ENCODE results near the gene CUTC. TPM values are rescaled to one million over a fixed set of nuclear protein-coding genes. Genes with fewer than 3 reads are reported as not detected.
"Not testable (repeated sequence)": the region's sequence is repeated elsewhere in the genome, so short reads cannot be mapped to it uniquely, and the experiment has no call there.

The CUTC gene
- total and polyA plus RNA-seq, 9 donors = 17.5 to 22.5 (median 20.0) TPM

- H3K27ac ChIP-seq (ENCODE audit: low read length) = no peak overlapping the region
- WGBS (ENCODE audit: insufficient coverage) = 100% methylated on average over 2 of the region's 3 CpGs
- H3K4me3 ChIP-seq (ENCODE audit: low read length) = no peak overlapping the region
- peaks cover 8% of the 10 kb centered on the region for H3K9me3 ChIP-seq (replicated peaks; ENCODE audit: control insufficient read depth, low read depth, low read length)
- peaks cover 36% of the 10 kb centered on the region for H3K36me3 ChIP-seq (ENCODE audit: control insufficient read depth, insufficient read depth, low read length)
- DNase-seq = no peak
- no peaks in the 10 kb centered on the region for H3K4me1 ChIP-seq (ENCODE audit: control insufficient read depth, insufficient read depth, low read length)
- H3K27me3 ChIP-seq (ENCODE audit: control insufficient read depth, insufficient read depth, low read length) = no peaks in the 10 kb centered on the region
These were observed 9.0 kb downstream of the CUTC start for GRCh38 chr10:99740933-99741559.

GRCh38 chr10:99742254-99742653 lies 10.2 kb downstream of the CUTC start:
- H3K9me3 ChIP-seq (replicated peaks; ENCODE audit: control insufficient read depth, low read depth, low read length) = peaks cover 8% of the 10 kb centered on the region
- no peak for DNase-seq
- no peaks in the 10 kb centered on the region for H3K27me3 ChIP-seq (ENCODE audit: control insufficient read depth, insufficient read depth, low read length)
- H3K36me3 ChIP-seq (ENCODE audit: control insufficient read depth, insufficient read depth, low read length) = peaks cover 39% of the 10 kb centered on the region
- H3K4me3 ChIP-seq (ENCODE audit: low read length) = no peak overlapping the region
- H3K4me1 ChIP-seq (ENCODE audit: control insufficient read depth, insufficient read depth, low read length) = no peaks in the 10 kb centered on the region
- no peak overlapping the region for H3K27ac ChIP-seq (ENCODE audit: low read length)

GRCh38 chr10:99742701-99743100 lies 10.7 kb downstream of the CUTC start:
- WGBS (ENCODE audit: insufficient coverage) = no CpG with 5 or more reads among the region's 2 CpGs
- no peak for DNase-seq
- H3K27me3 ChIP-seq (ENCODE audit: control insufficient read depth, insufficient read depth, low read length) = no peaks in the 10 kb centered on the region
- no peaks in the 10 kb centered on the region for H3K4me1 ChIP-seq (ENCODE audit: control insufficient read depth, insufficient read depth, low read length)
- H3K9me3 ChIP-seq (replicated peaks; ENCODE audit: control insufficient read depth, low read depth, low read length) = peaks cover 8% of the 10 kb centered on the region
- H3K4me3 ChIP-seq (ENCODE audit: low read length) = no peak overlapping the region
- no peak overlapping the region for H3K27ac ChIP-seq (ENCODE audit: low read length)
- H3K36me3 ChIP-seq (ENCODE audit: control insufficient read depth, insufficient read depth, low read length) = peaks cover 37% of the 10 kb centered on the region

GRCh38 chr10:99743841-99744240 lies 11.8 kb downstream of the CUTC start:
- Histone ChIP-seq H3K9me3 (replicated peaks; ENCODE audit: control insufficient read depth, low read depth, low read length) (peaks cover 8% of the 10 kb centered on the region), H3K27me3 (ENCODE audit: control insufficient read depth, insufficient read depth, low read length) (no peaks in the 10 kb centered on the region), H3K4me1 (ENCODE audit: control insufficient read depth, insufficient read depth, low read length) (no peaks in the 10 kb centered on the region), H3K36me3 (ENCODE audit: control insufficient read depth, insufficient read depth, low read length) (peaks cover 40% of the 10 kb centered on the region), H3K4me3 (ENCODE audit: low read length) (no peak overlapping the region), H3K27ac (ENCODE audit: low read length) (no peak overlapping the region)
- no CpG with 5 or more reads among the region's 3 CpGs for WGBS (ENCODE audit: insufficient coverage)
- DNase-seq = no peak

GRCh38 chr10:99746166-99746565 lies 14.1 kb downstream of the CUTC start:
- H3K4me3 ChIP-seq (ENCODE audit: low read length); H3K9me3 ChIP-seq (replicated peaks; ENCODE audit: control insufficient read depth, low read depth, low read length); H3K4me1 ChIP-seq (ENCODE audit: control insufficient read depth, insufficient read depth, low read length); DNase-seq; H3K27me3 ChIP-seq (ENCODE audit: control insufficient read depth, insufficient read depth, low read length); H3K27ac ChIP-seq (ENCODE audit: low read length): not testable (repeated sequence)
- WGBS (ENCODE audit: insufficient coverage) = no CpG with 5 or more reads among the region's 2 CpGs
- H3K36me3 ChIP-seq (ENCODE audit: control insufficient read depth, insufficient read depth, low read length) = peaks cover 35% of the 10 kb centered on the region

GRCh38 chr10:99748823-99749451 lies 16.9 kb downstream of the CUTC start:
- H3K4me1 ChIP-seq (ENCODE audit: control insufficient read depth, insufficient read depth, low read length) = no peaks in the 10 kb centered on the region
- H3K4me3 ChIP-seq (ENCODE audit: low read length) = no peak overlapping the region
- 100% methylated on average over 1 of the region's 2 CpGs for WGBS (ENCODE audit: insufficient coverage)
- no peak overlapping the region for H3K27ac ChIP-seq (ENCODE audit: low read length)
- peaks cover 30% of the 10 kb centered on the region for H3K36me3 ChIP-seq (ENCODE audit: control insufficient read depth, insufficient read depth, low read length)
- no peaks in the 10 kb centered on the region for H3K27me3 ChIP-seq (ENCODE audit: control insufficient read depth, insufficient read depth, low read length)
- no peak for DNase-seq
- no peaks in the 10 kb centered on the region for H3K9me3 ChIP-seq (replicated peaks; ENCODE audit: control insufficient read depth, low read depth, low read length)

GRCh38 chr10:99750641-99751040 lies 18.6 kb downstream of the CUTC start:
- Histone ChIP-seq H3K27me3 (ENCODE audit: control insufficient read depth, insufficient read depth, low read length) (no peaks in the 10 kb centered on the region), H3K27ac (ENCODE audit: low read length) (no peak overlapping the region), H3K4me3 (ENCODE audit: low read length) (no peak overlapping the region), H3K36me3 (ENCODE audit: control insufficient read depth, insufficient read depth, low read length) (peaks cover 30% of the 10 kb centered on the region), H3K4me1 (ENCODE audit: control insufficient read depth, insufficient read depth, low read length) (no peaks in the 10 kb centered on the region), H3K9me3 (replicated peaks; ENCODE audit: control insufficient read depth, low read depth, low read length) (no peaks in the 10 kb centered on the region)
- no peak for DNase-seq

- H3K36me3 ChIP-seq (ENCODE audit: control insufficient read depth, insufficient read depth, low read length) = peaks cover 27% of the 10 kb centered on the region
- no peak for DNase-seq
- no CpG with 5 or more reads among the region's 1 CpG for WGBS (ENCODE audit: insufficient coverage)
- H3K4me1 ChIP-seq (ENCODE audit: control insufficient read depth, insufficient read depth, low read length) = no peaks in the 10 kb centered on the region
- H3K4me3 ChIP-seq (ENCODE audit: low read length) = no peak overlapping the region
- H3K27me3 ChIP-seq (ENCODE audit: control insufficient read depth, insufficient read depth, low read length) = no peaks in the 10 kb centered on the region
- no peak overlapping the region for H3K27ac ChIP-seq (ENCODE audit: low read length)
- H3K9me3 ChIP-seq (replicated peaks; ENCODE audit: control insufficient read depth, low read depth, low read length) = no peaks in the 10 kb centered on the region
These were observed 22.6 kb downstream of the CUTC start for GRCh38 chr10:99754670-99755069.

- Histone ChIP-seq H3K9me3 (replicated peaks; ENCODE audit: control insufficient read depth, low read depth, low read length) (no peaks in the 10 kb centered on the region), H3K27me3 (ENCODE audit: control insufficient read depth, insufficient read depth, low read length) (no peaks in the 10 kb centered on the region), H3K36me3 (ENCODE audit: control insufficient read depth, insufficient read depth, low read length) (peaks cover 38% of the 10 kb centered on the region), H3K4me1 (ENCODE audit: control insufficient read depth, insufficient read depth, low read length) (no peaks in the 10 kb centered on the region), H3K27ac (ENCODE audit: low read length) (no peak overlapping the region), H3K4me3 (ENCODE audit: low read length) (no peak overlapping the region)
- DNase-seq = no peak
- no CpG with 5 or more reads among the region's 1 CpG for WGBS (ENCODE audit: insufficient coverage)
These were observed 24.1 kb downstream of the CUTC start for GRCh38 chr10:99756159-99756558.

- DNase-seq = peak; percentile 41
- 57% methylated on average over 1 of the region's 2 CpGs for WGBS (ENCODE audit: insufficient coverage)
- Histone ChIP-seq H3K9me3 (replicated peaks; ENCODE audit: control insufficient read depth, low read depth, low read length) (peaks cover 3% of the 10 kb centered on the region), H3K4me3 (ENCODE audit: low read length) (no peak overlapping the region), H3K27me3 (ENCODE audit: control insufficient read depth, insufficient read depth, low read length) (no peaks in the 10 kb centered on the region), H3K36me3 (ENCODE audit: control insufficient read depth, insufficient read depth, low read length) (peaks cover 33% of the 10 kb centered on the region), H3K27ac (ENCODE audit: low read length) (no peak overlapping the region), H3K4me1 (ENCODE audit: control insufficient read depth, insufficient read depth, low read length) (no peaks in the 10 kb centered on the region)
These were observed 26.3 kb downstream of the CUTC start for GRCh38 chr10:99758211-99758891.
